ENCODE measurements around the gene ZFP92.
"Not testable (repeated sequence)": the region's sequence is repeated elsewhere in the genome, so short reads cannot be mapped to it uniquely, and the experiment has no call there.

The ZFP92 gene

DNA sequence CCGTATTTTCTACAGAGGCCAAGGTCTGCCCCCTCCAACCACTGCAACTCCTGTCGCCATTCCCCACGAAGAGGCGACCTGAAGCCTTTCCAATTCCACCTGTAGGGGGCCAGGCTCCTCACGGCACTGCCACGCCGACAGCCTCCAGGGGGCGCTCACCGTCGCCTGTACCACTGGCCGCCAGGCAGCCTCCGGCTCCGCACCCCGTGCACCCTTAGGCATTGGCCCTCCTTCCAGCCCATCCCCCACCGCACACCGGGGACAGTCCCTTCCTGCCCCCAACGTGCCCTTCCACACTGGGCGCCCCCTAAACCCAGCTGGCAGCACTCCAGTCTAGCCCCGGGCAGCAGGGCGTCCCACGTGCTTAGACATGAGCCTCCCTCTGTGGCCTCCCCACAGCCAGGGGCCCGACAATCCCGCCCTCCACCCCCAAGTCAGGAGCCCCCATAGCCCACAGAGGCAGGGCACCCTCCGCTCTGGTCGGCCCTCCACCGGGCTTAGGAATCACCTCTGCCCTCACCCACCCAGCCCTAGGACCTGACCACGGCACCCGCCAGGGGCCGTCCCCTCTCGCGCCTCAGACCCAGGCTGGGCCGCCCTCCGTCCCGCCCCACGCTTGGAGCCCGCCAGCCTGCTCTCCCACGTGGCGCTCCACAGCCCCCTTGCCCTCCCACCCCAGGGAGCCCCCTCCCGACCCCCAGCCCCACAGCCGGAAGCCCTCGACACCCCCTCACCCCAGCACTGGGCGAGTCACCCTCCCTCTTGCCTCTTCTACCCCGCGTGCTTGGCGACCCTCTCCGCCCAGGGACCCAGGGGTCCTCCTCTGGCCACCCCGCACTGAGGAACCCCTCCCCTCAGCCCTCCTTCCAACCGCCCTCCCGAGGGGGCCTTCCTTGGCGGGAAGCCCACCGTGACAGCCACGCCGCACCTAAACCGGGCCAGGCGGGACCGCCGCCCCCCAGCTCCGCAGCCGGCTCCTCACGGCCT lies 10.8 kb upstream of the ZFP92 start:
- no peaks in the 10 kb centered on the region for H3K27me3 ChIP-seq (ENCODE audit: low read length)
- no peak for TF ChIP-seq EZH2phosphoT487 (conservative IDR thresholded peaks at IDR 0.05; ENCODE audit: low read length)
- TF ChIP-seq, protein P1, sequence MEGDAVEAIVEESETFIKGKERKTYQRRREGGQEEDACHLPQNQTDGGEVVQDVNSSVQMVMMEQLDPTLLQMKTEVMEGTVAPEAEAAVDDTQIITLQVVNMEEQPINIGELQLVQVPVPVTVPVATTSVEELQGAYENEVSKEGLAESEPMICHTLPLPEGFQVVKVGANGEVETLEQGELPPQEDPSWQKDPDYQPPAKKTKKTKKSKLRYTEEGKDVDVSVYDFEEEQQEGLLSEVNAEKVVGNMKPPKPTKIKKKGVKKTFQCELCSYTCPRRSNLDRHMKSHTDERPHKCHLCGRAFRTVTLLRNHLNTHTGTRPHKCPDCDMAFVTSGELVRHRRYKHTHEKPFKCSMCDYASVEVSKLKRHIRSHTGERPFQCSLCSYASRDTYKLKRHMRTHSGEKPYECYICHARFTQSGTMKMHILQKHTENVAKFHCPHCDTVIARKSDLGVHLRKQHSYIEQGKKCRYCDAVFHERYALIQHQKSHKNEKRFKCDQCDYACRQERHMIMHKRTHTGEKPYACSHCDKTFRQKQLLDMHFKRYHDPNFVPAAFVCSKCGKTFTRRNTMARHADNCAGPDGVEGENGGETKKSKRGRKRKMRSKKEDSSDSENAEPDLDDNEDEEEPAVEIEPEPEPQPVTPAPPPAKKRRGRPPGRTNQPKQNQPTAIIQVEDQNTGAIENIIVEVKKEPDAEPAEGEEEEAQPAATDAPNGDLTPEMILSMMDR (IDR thresholded peaks at IDR 0.05; ENCODE audit: insufficient read depth, low read length, poor library complexity, severe bottlenecking): peak; percentile 93
- no peaks in the 10 kb centered on the region for H3K79me2 ChIP-seq (ENCODE audit: insufficient read depth, low read length)
- no peaks in the 10 kb centered on the region for H3K9me3 ChIP-seq (ENCODE audit: insufficient read depth, low read length)
- H4K20me1 ChIP-seq (ENCODE audit: low read depth, low read length): no peaks in the 10 kb centered on the region
- H3K4me3 ChIP-seq (ENCODE audit: insufficient read depth, low read length, poor library complexity, severe bottlenecking): no peak overlapping the region
- no peak overlapping the region for H2AFZ ChIP-seq (ENCODE audit: low read depth, low read length, severe bottlenecking)
- H3K9me2 ChIP-seq (replicated peaks; ENCODE audit: insufficient read depth, low read length): no peaks in the 10 kb centered on the region
- H3K9ac ChIP-seq (ENCODE audit: low read length): no peak overlapping the region
- H3K27ac ChIP-seq (ENCODE audit: low read depth, low read length): no peak overlapping the region
- no peaks in the 10 kb centered on the region for H3F3A ChIP-seq (ENCODE audit: insufficient read depth)
- no peaks in the 10 kb centered on the region for H3K36me3 ChIP-seq (ENCODE audit: low read length)
- no peak overlapping the region for H3K4me2 ChIP-seq (ENCODE audit: low read depth, low read length, poor library complexity, severe bottlenecking)

- Histone ChIP-seq H3K9ac (ENCODE audit: low read length) (no peak within 1 kb of the TSS), H3K27me3 (ENCODE audit: low read length) (no peaks in the 10 kb centered on the region), H3F3A (ENCODE audit: insufficient read depth) (no peaks in the 10 kb centered on the region), H2AFZ (ENCODE audit: low read depth, low read length, severe bottlenecking) (no peak within 1 kb of the TSS), H3K4me3 (ENCODE audit: insufficient read depth, low read length, poor library complexity, severe bottlenecking) (no peak within 1 kb of the TSS), H3K4me2 (ENCODE audit: low read depth, low read length, poor library complexity, severe bottlenecking) (no peak within 1 kb of the TSS), H3K9me3 (ENCODE audit: insufficient read depth, low read length) (no peaks in the 10 kb centered on the region), H3K36me3 (ENCODE audit: low read length) (no peaks in the 10 kb centered on the region), H3K79me2 (ENCODE audit: insufficient read depth, low read length) (no peaks in the 10 kb centered on the region), H3K27ac (ENCODE audit: low read depth, low read length) (no peak within 1 kb of the TSS), H4K20me1 (ENCODE audit: low read depth, low read length) (no peaks in the 10 kb centered on the region), H3K9me2 (replicated peaks; ENCODE audit: insufficient read depth, low read length) (no peaks in the 10 kb centered on the region)
- no peak for TF ChIP-seq EZH2phosphoT487 (conservative IDR thresholded peaks at IDR 0.05; ENCODE audit: low read length)
- TF ChIP-seq, protein P1 (IDR thresholded peaks at IDR 0.05; ENCODE audit: insufficient read depth, low read length, poor library complexity, severe bottlenecking): no peak
These were observed 10.0 kb upstream of the ZFP92 start, which contains the start of gene PNMA6E for GRCh38 chrX:153401133-153401764. Gene PNMA6E, minus strand, starts transcription at chrX:153401350. Its CDS starts 2,501 bp downstream, at chrX:153398849.

DNA sequence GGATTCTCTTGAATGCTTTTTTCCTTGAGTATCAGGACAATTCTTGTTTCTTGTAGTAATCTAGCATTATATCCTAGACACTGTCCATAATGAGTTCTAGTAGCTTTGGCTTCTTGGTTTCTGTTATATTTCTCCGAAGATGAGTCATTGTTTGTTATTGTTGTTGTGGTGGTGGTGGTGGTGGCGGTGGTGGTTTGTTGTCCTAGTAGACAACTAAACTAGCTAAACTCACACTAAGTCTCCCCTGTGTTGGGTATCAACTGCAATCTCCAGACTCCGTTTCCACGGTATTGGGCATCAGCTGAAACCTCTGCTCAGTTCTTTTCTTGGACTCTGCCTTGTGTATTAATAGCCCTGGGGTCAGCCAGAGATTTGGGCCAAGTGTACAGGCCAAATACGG lies 6.9 kb upstream of the ZFP92 start:
- not testable (repeated sequence) for H3K9ac ChIP-seq (ENCODE audit: low read length); H2AFZ ChIP-seq (ENCODE audit: low read depth, low read length, severe bottlenecking); H3K36me3 ChIP-seq (ENCODE audit: low read length); H3K9me3 ChIP-seq (ENCODE audit: insufficient read depth, low read length); H4K20me1 ChIP-seq (ENCODE audit: low read depth, low read length); H3F3A ChIP-seq (ENCODE audit: insufficient read depth); H3K27me3 ChIP-seq (ENCODE audit: low read length); H3K9me2 ChIP-seq (replicated peaks; ENCODE audit: insufficient read depth, low read length); H3K4me2 ChIP-seq (ENCODE audit: low read depth, low read length, poor library complexity, severe bottlenecking); H3K27ac ChIP-seq (ENCODE audit: low read depth, low read length); H3K4me3 ChIP-seq (ENCODE audit: insufficient read depth, low read length, poor library complexity, severe bottlenecking); H3K79me2 ChIP-seq (ENCODE audit: insufficient read depth, low read length)

DNA sequence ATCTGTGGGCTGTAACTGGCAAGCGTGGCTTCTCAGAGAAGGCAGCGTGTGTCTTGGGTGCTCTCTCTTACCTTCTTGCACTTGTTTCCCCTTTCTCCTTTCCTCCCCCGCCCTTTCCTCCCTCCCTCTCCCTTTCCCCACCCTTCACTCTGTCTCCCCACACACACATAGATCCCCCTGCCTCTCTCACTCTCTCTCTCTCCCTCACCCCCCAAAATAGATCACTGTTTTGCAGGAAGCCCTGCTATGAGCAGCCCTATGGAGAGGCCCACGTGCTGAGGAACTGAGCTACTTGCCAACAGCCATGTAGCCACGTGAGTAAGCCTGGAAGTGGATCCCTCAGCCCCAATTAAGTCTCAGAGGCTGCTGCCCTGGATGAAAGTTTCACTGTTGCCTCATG lies 5.8 kb upstream of the ZFP92 start:
- no peaks in the 10 kb centered on the region for H4K20me1 ChIP-seq (ENCODE audit: low read depth, low read length)
- no peak overlapping the region for H3K4me3 ChIP-seq (ENCODE audit: insufficient read depth, low read length, poor library complexity, severe bottlenecking)
- TF ChIP-seq, protein P1 (IDR thresholded peaks at IDR 0.05; ENCODE audit: insufficient read depth, low read length, poor library complexity, severe bottlenecking): no peak
- no peak for TF ChIP-seq EZH2phosphoT487 (conservative IDR thresholded peaks at IDR 0.05; ENCODE audit: low read length)
- no peaks in the 10 kb centered on the region for H3K27me3 ChIP-seq (ENCODE audit: low read length)
- H3K79me2 ChIP-seq (ENCODE audit: insufficient read depth, low read length): no peaks in the 10 kb centered on the region
- no peaks in the 10 kb centered on the region for H3K36me3 ChIP-seq (ENCODE audit: low read length)
- H3K9me2 ChIP-seq (replicated peaks; ENCODE audit: insufficient read depth, low read length): no peaks in the 10 kb centered on the region
- no peak overlapping the region for H3K4me2 ChIP-seq (ENCODE audit: low read depth, low read length, poor library complexity, severe bottlenecking)
- no peak overlapping the region for H3K9ac ChIP-seq (ENCODE audit: low read length)
- H2AFZ ChIP-seq (ENCODE audit: low read depth, low read length, severe bottlenecking): no peak overlapping the region
- H3K27ac ChIP-seq (ENCODE audit: low read depth, low read length): no peak overlapping the region
- H3K9me3 ChIP-seq (ENCODE audit: insufficient read depth, low read length): no peaks in the 10 kb centered on the region
- H3F3A ChIP-seq (ENCODE audit: insufficient read depth): no peaks in the 10 kb centered on the region

All from SU-DHL-6 (cell line).